T-helper 22 cell (primary cell): Measurements from ENCODE around the gene MRPL49.

Source experiments
- DNase-seq: peaks from one replicate; pipeline ENCODE4 v3.0.0-alpha.2; 2020; ENCODE audit warnings: low read depth

Gene MRPL49

DNA sequence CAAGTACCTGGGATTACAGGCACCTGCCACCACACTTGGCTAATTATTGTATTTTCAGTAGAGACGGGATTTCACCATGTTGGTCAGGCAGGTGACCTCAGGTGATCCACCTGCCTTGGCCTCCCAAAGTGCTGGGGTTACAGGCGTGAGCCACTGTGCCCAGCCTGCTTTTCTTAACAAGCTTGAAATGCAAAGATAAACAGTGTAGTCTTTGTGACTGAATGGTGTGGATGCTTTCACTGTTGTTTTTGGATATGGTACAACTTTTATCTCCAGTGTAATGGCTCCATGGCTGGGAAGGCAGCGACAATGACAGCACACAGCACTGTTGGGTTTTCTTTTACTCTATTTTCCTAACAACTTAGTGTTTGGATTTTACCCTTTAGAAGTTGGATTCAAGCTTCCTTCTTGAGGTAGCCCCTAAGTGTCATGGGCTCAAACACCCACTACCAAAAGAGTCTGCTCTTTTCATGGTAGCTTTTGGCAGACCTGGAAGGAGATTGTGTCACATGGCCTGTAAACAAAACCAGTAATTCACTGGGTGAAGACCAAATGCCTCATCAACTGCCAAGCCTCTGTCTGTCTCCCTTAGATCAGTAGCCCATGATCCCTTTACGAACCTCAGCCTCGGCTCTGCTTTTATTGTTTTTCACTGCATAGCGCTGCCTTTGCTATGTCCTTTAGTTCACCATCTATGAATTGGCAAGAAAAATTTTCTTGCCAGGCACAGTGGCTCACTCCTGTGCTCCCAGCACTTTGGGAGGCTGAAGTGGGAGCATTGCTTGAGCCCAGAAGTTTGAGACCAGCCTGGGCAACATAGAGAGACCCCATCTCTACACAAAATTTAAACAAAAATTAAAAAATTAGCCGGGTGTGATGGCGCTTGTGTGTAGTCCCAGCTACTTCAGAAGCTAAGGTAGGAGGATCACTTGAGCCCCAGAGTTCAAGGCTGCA is 19.7 kb upstream of the MRPL49 start:
- DNase-seq: no peak

DNA sequence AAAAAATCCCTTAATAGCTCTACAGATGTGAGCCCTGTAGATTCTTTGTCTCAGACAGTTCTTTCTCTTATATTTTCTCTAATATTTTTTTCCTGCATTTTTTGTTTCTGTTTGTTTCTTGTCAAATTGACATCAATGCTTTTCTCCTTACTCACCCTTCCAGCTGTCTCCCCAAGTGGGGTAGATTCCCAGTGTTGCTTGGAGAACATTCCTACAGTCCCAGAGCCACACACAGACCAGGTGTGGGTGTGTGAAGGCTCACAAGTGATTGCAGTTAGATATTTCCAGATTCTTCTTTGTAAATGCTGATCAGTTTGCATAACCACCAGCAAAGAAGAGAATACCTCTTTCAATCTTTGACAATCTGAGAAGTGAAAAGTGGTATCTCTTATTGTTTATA is 18.6 kb upstream of the MRPL49 start:
- no peak for DNase-seq

- no peak for DNase-seq
Measured at GRCh38 chr11:65104628-65105027, 17.5 kb upstream of the MRPL49 start.

- DNase-seq: no peak
Measured at GRCh38 chr11:65107078-65107477, 15.0 kb upstream of the MRPL49 start.

- no peak for DNase-seq
Measured at GRCh38 chr11:65107751-65108468, 14.2 kb upstream of the MRPL49 start.

DNA sequence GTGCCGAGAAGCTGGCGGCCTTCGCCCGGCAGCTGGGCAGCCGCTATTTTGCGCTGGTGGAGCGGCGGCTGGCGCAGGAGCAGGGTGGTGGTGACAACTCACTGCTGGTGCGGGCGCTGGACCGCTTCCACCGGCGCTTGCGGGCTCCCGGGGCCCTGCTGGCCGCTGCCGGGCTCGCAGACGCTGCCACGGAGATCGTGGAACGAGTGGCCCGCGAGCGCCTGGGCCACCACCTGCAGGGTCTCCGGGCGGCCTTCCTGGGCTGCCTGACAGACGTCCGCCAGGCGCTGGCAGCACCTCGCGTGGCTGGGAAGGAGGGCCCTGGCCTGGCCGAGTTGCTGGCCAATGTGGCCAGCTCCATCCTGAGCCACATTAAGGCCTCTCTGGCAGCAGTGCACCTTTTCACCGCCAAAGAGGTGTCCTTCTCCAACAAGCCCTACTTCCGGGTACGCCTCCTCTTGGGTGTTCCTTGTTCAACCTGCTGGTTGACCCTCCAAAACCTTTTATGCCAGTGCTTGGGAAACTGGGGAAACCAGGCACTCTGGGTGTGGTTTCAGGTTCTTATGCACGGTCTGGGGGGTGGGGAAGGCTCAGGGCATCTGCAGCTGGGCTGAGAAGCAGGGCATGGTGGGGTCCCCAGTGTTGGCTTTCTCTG is 13.5 kb upstream of the MRPL49 start:
- DNase-seq: no peak

- no peak for DNase-seq
Measured at GRCh38 chr11:65109231-65110198, 12.6 kb upstream of the MRPL49 start.

DNA sequence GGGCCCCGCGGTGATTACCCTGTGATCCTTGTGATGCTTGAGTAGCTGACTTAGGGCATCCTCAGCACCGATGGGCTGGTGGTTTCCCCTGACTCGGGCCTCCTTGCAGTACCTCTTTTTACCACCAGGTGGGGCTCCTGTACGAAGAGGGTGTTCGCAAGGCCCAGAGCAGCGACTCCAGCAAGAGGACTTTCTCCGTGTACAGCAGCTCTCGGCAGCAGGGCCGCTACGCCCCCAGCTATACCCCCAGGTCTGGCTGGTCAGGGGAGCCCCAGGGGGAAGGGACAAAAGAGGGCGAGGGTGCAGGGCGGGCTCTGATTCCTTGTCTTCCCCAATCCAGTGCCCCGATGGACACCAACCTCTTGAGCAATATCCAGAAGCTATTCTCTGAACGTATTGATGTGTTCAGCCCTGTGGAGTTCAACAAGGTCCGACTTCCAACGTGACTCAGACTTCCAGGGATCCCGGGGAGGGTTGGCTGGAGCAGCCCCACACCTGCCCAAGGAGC is 11.7 kb upstream of the MRPL49 start:
- DNase-seq: peak; percentile 78

DNA sequence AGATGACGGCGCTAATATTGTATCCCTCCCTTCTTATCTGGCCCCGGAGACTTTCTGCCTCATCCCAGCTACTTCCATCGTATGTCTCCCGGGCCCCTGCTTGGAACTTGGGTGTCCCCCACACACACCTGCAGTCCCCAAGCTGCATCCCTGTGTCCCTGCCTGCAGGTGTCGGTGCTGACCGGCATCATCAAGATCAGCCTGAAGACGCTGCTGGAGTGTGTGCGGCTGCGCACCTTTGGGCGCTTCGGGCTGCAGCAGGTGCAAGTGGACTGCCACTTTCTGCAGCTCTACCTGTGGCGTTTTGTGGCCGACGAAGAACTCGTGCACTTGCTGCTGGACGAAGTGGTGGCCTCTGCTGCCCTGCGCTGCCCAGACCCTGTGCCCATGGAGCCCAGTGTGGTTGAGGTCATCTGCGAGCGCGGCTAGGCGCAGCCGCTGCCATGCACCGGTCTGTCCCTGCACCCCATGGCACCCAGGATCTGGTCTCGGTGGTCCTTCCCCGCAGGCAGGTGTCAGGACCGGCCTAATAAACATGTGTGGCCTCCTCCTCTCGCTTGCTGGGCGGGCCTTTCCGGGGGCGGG is 10.9 kb upstream of the MRPL49 start:
- DNase-seq: no peak

- peak; percentile 92 for DNase-seq
Measured at GRCh38 chr11:65111744-65112545, 10.2 kb upstream of the MRPL49 start, which contains the start of gene TM7SF2. Gene TM7SF2 (plus strand): TSS chr11:65111872. CDS start chr11:65112016, 144 bp downstream.

GRCh38 chr11:65112546-65113360 is 9.4 kb upstream of the MRPL49 start:
- DNase-seq: peak; percentile 49

- no peak for DNase-seq
Measured at GRCh38 chr11:65113361-65113756, 8.8 kb upstream of the MRPL49 start.

GRCh38 chr11:65113839-65114238 is 8.3 kb upstream of the MRPL49 start:
- no peak for DNase-seq

DNA sequence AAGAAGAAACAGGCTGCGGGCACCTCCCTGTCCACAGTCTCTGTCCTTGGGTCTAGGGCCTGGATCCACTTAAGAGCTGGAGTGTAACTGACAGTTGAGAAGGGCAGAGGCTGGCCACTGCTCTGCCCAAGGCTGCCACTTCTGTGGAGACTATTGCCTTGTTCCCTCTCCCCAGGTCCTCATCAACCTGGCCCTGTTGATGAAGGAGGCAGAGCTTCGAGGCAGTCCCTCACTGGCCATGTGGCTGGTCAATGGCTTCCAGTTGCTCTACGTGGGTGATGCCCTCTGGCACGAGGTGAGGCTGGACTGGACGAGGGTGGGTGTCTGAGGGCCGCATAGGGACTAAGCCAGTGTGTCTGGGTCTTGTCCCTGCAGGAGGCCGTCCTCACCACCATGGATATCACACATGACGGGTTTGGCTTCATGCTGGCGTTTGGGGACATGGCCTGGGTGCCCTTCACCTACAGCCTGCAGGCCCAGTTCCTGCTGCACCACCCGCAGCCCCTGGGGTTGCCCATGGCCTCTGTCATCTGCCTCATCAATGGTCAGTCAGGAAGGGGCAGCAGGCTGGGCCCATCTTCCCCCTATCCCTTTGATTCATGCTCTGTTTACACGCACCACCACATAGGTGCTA is 7.5 kb upstream of the MRPL49 start:
- no peak for DNase-seq

- DNase-seq: no peak
Measured at GRCh38 chr11:65115361-65116082, 6.6 kb upstream of the MRPL49 start.

DNA sequence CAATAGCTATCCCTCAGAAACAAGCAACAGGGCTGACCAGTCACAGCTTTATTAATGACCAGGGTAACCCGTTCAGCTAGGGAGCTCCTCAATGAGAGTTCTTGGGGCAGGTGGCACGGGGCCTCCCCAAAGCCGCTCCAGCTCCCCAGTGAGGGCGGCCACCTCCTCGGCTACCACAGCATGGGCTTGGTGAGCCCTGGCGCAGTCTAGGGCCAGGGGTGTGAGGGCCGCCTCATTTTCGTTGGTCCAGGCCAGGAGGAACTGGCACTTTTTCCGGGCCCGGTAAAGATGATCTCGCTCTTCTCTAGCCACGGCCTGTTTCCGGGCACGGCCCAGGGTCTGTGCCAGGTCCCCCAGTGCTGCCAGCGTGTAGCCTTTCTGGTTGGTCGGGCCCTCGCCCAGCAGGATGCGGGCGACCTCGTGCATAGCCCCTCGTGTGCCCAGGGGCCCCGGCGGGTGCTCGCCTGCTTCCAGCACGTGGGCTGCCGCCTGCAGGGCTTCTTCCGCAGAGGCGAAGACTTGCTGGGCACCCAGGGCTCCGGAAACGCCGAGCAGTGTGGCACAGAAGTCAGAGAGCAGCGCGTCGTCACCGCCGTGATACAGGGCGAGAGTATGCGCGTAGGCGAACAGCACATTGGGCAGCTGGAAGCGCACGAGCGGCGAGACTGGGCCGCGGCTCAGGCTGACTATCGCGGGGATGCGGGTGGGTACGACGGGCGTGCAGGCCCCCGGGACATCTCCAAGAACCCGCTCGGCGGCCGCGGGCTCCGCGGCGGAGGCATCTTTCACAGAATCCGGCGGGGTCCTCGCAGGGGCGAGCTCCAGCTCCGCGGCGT is 5.5 kb upstream of the MRPL49 start:
- peak; percentile 43 for DNase-seq
